Breast epithelium (tissue), 3 donors: ENCODE results near the gene TRMT2B.

Source experiments
- POLR2A ChIP-seq: fragments of 450-650 bp; IDR thresholded peaks from one replicate; pipeline ENCODE4 v1.6.1; 2016; ENCODE audit warnings: antibody characterized with exemption, mild to moderate bottlenecking, moderate library complexity
- POLR2AphosphoS5 ChIP-seq, 3 donors: sonication (generic); formaldehyde crosslinking; IDR thresholded peaks; one replicate each; pipeline ENCODE4 v1.6.1; 2017; ENCODE audit warnings: antibody characterized with exemption in 3 of 3

- TF ChIP-seq POLR2AphosphoS5 (IDR thresholded peaks at IDR 0.05) (no peak), POLR2A (no peak)
Observed at GRCh38 chrX:100964362-100964761, 87.5 kb downstream of the TRMT2B start.
